Body of pancreas (tissue), 4 donors: Measurements from ENCODE around the gene RABGEF1. TPM values are rescaled to one million over a fixed set of nuclear protein-coding genes. Genes with fewer than 3 reads are reported as not detected.
"Not testable (repeated sequence)": the region's sequence is repeated elsewhere in the genome, so short reads cannot be mapped to it uniquely, and the experiment has no call there.

Experiments used
- ATAC-seq: fragments of 150-250 bp; one replicate; pipeline ENCODE4 v1.9.1; 2016
- DNase-seq, 4 donors: peaks; one replicate each; pipeline ENCODE4 v3.0.0-alpha.2; 2019
- H3K27ac ChIP-seq, 4 donors: fragments of 200-600 bp; sonication (generic); 1 replicate in 3 of 4; 2 replicates in 1 of 4; pipeline versions ENCODE4 v1.5.1 to v1.6.1; 2016 to 2019; ENCODE audit warnings: mild to moderate bottlenecking in 1 of 4, mixed read lengths in 1 of 4, moderate library complexity in 1 of 4
- H3K27me3 ChIP-seq, 2 donors: fragments of 200-600 bp; sonication (generic); one replicate each; pipeline ENCODE4 v1.6.0; 2016; ENCODE audit warnings: mild to moderate bottlenecking in 1 of 2
- H3K36me3 ChIP-seq, 2 donors: fragments of 200-600 bp; sonication (generic); replicated peaks in 1 of 2; 2 replicates each; pipeline ENCODE4 v1.5.1; 2016; ENCODE audit warnings: low read depth in 2 of 2; ENCODE audit not compliant: insufficient read depth in 1 of 2
- H3K4me1 ChIP-seq: fragments of 200-600 bp; sonication (generic); one replicate; pipeline ENCODE4 v1.6.0; 2016
- H3K4me3 ChIP-seq, 2 donors: fragments of 200-600 bp; sonication (generic); 1 replicate in 1 of 2; 2 replicates in 1 of 2; pipeline ENCODE4 v1.5.1; 2016 to 2019
- H3K9me3 ChIP-seq, 3 donors: fragments of 200-600 bp; sonication (generic); 1 replicate in 2 of 3; 2 replicates in 1 of 3; pipeline ENCODE4 v1.5.1; 2016
- CTCF ChIP-seq, 7 experiments: fragments of 450-650 bp in 4 of 7; fragments of 200-600 bp in 3 of 7; sonication (generic) in 3 of 7; IDR thresholded peaks; one replicate each; pipeline ENCODE4 v1.5.1; 2016 to 2019; ENCODE audit warnings: antibody characterized with exemption in 7 of 7
- POLR2A ChIP-seq, 3 donors: fragments of 450-650 bp; IDR thresholded peaks; one replicate each; pipeline ENCODE4 v1.6.1; 2016; ENCODE audit warnings: antibody characterized with exemption in 3 of 3, mild to moderate bottlenecking in 2 of 3
- WGBS, 2 donors: methylation state at CpG; one replicate each; pipeline ENCODE4 v1.1.5; 2017; 5-methylcytosine and 5-hydroxymethylcytosine counted together
- intact Hi-C: fragments of 100-400 bp; cut with DNase I; formaldehyde crosslinking; loops from one replicate; pipeline ENCODE4 v1.15.1; 2023
- total RNA-seq, 2 donors: library from RNA; depleted of rRNA; stranded (reverse); fragments of >200 nt; gene quantifications; one replicate each; pipeline ENCODE4 v1.1.0, GENCODE V29; 2016

RABGEF1 gene
- total RNA-seq, 2 donors from 2014 or later, result 21.8 to 28.3 TPM

GRCh38 chr7:66839814-66840213, 99.3 kb downstream of the RABGEF1 start:
- 69 to 72% methylated on average over 6 to 8 of the region's 8 CpGs for WGBS, 2 donors
- H3K27me3 ChIP-seq, result no peaks in the 10 kb centered on the region
- no peaks in the 10 kb centered on the region for H3K9me3 ChIP-seq
- peaks cover 7% of the 10 kb centered on the region for H3K4me1 ChIP-seq
- intact Hi-C loops, result no loop called here
- ATAC-seq, result no peak
- DNase-seq, result no peak
- no peak overlapping the region for H3K27ac ChIP-seq
- H3K36me3 ChIP-seq, result no peaks in the 10 kb centered on the region
- no peak for TF ChIP-seq CTCF (IDR thresholded peaks at IDR 0.05)
- TF ChIP-seq POLR2A (IDR thresholded peaks at IDR 0.05), result no peak
- no peak overlapping the region for H3K4me3 ChIP-seq

DNA sequence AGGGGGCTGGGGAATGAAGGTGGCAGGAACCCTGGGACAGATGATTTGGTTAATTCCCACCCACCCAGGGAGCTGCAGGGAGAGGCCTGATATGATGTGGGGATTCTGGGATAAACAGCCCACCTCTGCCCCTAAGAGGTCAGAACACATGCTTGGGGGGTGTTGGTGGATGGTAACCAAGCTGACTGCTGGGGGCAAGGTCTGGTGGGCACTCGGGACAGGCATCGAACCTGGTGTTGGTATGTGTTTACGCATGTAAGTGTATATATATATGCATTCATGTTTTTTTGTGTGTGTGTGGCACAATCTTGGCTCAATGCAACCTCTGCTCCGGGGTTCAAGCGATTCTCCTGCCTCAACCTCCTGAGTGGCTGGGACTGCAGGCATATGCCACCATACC, 99.8 kb downstream of the RABGEF1 start:
- no peak for DNase-seq
- TF ChIP-seq POLR2A (IDR thresholded peaks at IDR 0.05) (no peak), CTCF (IDR thresholded peaks at IDR 0.05) (no peak)

DNA sequence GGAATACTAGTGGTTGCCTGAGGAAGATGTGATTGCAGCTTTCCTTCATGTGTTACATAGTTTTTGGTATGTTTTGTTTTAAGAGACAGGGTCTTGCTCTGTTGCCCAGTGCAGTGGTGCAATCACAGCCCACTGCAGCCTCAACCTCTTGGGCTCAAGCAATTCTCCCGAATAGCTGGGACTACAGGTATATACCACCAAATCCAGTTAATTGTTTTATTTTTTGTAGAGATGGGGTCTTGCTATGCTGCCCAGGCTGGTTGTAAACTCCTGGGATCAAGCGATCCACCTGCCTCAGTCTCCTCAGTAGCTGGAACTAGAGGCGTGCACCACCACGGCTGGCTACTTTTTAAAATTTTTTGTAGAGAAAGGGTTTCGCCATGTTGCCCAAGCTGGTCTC, 101.4 kb downstream of the RABGEF1 start:
- Histone ChIP-seq H3K4me1 (peaks cover 20% of the 10 kb centered on the region), H3K9me3 (no peaks in the 10 kb centered on the region), H3K27me3 (no peaks in the 10 kb centered on the region), H3K27ac (no peak overlapping the region), H3K36me3 (no peaks in the 10 kb centered on the region), H3K4me3 (no peak overlapping the region)
- TF ChIP-seq CTCF (IDR thresholded peaks at IDR 0.05) (no peak), POLR2A (IDR thresholded peaks at IDR 0.05) (no peak)
- WGBS, 2 donors, result 92 to 97% methylated on average over 5 of the region's 5 CpGs
- ATAC-seq, result no peak
- DNase-seq, result no peak
- intact Hi-C loops, result no loop called here

More for the DNA sequence above, 99.8 kb downstream of the RABGEF1 start:
- Histone ChIP-seq H3K9me3 (no peaks in the 10 kb centered on the region), H3K4me1 (peaks cover 10% of the 10 kb centered on the region), H3K36me3 (no peaks in the 10 kb centered on the region), H3K4me3 (no peak overlapping the region), H3K27me3 (no peaks in the 10 kb centered on the region), H3K27ac (no peak overlapping the region)
- WGBS, 2 donors, result 86 to 98% methylated on average over 4 to 5 of the region's 5 CpGs
- ATAC-seq, result no peak
- intact Hi-C loops, result no loop called here

DNA sequence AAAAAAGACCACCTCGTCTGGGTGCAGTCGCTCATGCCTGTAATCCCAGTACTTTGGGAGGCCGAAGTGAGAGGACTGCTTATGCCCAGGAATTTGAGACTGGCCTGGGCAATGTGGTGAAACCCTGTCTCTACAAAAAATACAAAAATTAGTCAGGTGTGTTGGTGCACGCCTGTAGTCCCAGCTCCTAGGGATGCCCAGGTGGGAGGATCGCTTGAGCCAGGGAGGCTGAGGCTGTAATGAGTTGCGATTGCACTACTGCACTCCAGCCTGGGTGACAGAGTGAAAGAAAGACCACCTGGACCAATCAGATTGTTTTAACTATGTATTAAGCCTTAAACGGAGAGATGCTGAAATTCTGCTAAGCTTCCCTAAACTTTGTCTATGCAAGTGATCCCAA, 103.0 kb downstream of the RABGEF1 start:
- ATAC-seq, intact Hi-C loops: not testable (repeated sequence)

GRCh38 chr7:66844552-66845378, 104.2 kb downstream of the RABGEF1 start:
- H3K4me3 ChIP-seq, result peak overlapping the region; percentile 43 to 55
- H3K36me3 ChIP-seq, result no peaks in the 10 kb centered on the region
- DNase-seq (peak; percentile 99 to 100 (median 99)), ATAC-seq (peak; percentile 98)
- 0% methylated on average over 4 to 61 of the region's 61 CpGs for WGBS, 2 donors
- H3K4me1 ChIP-seq, result peaks cover 20% of the 10 kb centered on the region
- intact Hi-C loops, result no loop called here
- H3K27me3 ChIP-seq, result no peaks in the 10 kb centered on the region
- H3K27ac ChIP-seq, result peak overlapping the region; percentile 85 to 96 (median 93)
- no peaks in the 10 kb centered on the region for H3K9me3 ChIP-seq
- TF ChIP-seq POLR2A (IDR thresholded peaks at IDR 0.05) (peak; percentile 93 to 97 (median 96)), CTCF (IDR thresholded peaks at IDR 0.05) (peak in 5 of 7 experiments; percentile 17 to 66 (median 45))

More for the DNA sequence above, 103.0 kb downstream of the RABGEF1 start:
- not testable (repeated sequence) for H3K9me3 ChIP-seq, H3K27me3 ChIP-seq, H3K4me3 ChIP-seq, H3K36me3 ChIP-seq, H3K27ac ChIP-seq, DNase-seq
- WGBS, 2 donors, result 72 to 76% methylated on average over 7 of the region's 7 CpGs
- H3K4me1 ChIP-seq, result peaks cover 20% of the 10 kb centered on the region
